Central memory CD8-positive, alpha-beta T cell (primary cell): ENCODE data around the gene EHMT1.
A peak's percentile ranks its signal among the peaks of the same experiment; 100 is the strongest.

Experiments used
- ATAC-seq: fragments of 150-1000 bp; cut with Tn5 transposase; replicated peaks from 2 replicates; pipeline ENCODE4 v1.10.0; 2022; ENCODE audit warnings: mild to moderate bottlenecking, moderate FRiP score, moderate number of reproducible peaks; ENCODE audit not compliant: poor library complexity, severe bottlenecking; ENCODE audit errors: extremely low read depth
- DNase-seq, 2 donors: peaks; one replicate each; pipeline ENCODE4 v3.0.0; 2021; ENCODE audit warnings: low spot score in 2 of 2
- H3K27ac Mint-ChIP-seq: one replicate; pipeline ENCODE4 v1.8.0; 2022; ENCODE audit warnings: low read depth, mild to moderate bottlenecking, moderate library complexity, mixed read lengths
- H3K27me3 Mint-ChIP-seq: one replicate; pipeline ENCODE4 v1.8.0; 2022; ENCODE audit warnings: mixed read lengths
- H3K36me3 Mint-ChIP-seq: one replicate; pipeline ENCODE4 v1.8.0; 2022; ENCODE audit warnings: mild to moderate bottlenecking, moderate library complexity, mixed read lengths; ENCODE audit not compliant: insufficient read depth
- H3K4me1 Mint-ChIP-seq: one replicate; pipeline ENCODE4 v1.8.0; 2022; ENCODE audit warnings: mixed read lengths
- H3K4me3 Mint-ChIP-seq: one replicate; pipeline ENCODE4 v1.8.0; 2022; ENCODE audit warnings: mild to moderate bottlenecking, moderate library complexity, mixed read lengths
- H3K9me3 Mint-ChIP-seq: one replicate; pipeline ENCODE4 v1.8.0; 2022; ENCODE audit warnings: mixed read lengths

The EHMT1 gene

GRCh38 chr9:137630679-137631078 is 11.9 kb downstream of the EHMT1 start:
- H3K9me3 Mint-ChIP-seq = no peaks in the 10 kb centered on the region
- ATAC-seq (no peak), DNase-seq (no peak)
- H3K27ac Mint-ChIP-seq = peak overlapping the region; percentile 54
- H3K4me1 Mint-ChIP-seq = peaks cover 50% of the 10 kb centered on the region
- no peaks in the 10 kb centered on the region for H3K27me3 Mint-ChIP-seq
- H3K4me3 Mint-ChIP-seq = peak overlapping the region; percentile 29
- H3K36me3 Mint-ChIP-seq = peaks cover 4% of the 10 kb centered on the region

- no peak overlapping the region for H3K27ac Mint-ChIP-seq
- no peaks in the 10 kb centered on the region for H3K27me3 Mint-ChIP-seq
- H3K4me3 Mint-ChIP-seq = no peak overlapping the region
- ATAC-seq = no peak
- H3K36me3 Mint-ChIP-seq = peaks cover 4% of the 10 kb centered on the region
- no peak for DNase-seq
- peaks cover 49% of the 10 kb centered on the region for H3K4me1 Mint-ChIP-seq
- no peaks in the 10 kb centered on the region for H3K9me3 Mint-ChIP-seq
These were observed 12.8 kb downstream of the EHMT1 start for GRCh38 chr9:137631345-137632229.

- Mint-ChIP-seq H3K4me1 (peaks cover 48% of the 10 kb centered on the region), H3K4me3 (no peak overlapping the region), H3K27ac (no peak overlapping the region), H3K36me3 (peaks cover 4% of the 10 kb centered on the region), H3K9me3 (no peaks in the 10 kb centered on the region), H3K27me3 (no peaks in the 10 kb centered on the region)
- no peak for DNase-seq
- no peak for ATAC-seq
These were observed 13.7 kb downstream of the EHMT1 start for GRCh38 chr9:137632230-137633161.

- peak overlapping the region; percentile 51 for H3K27ac Mint-ChIP-seq
- peaks cover 44% of the 10 kb centered on the region for H3K4me1 Mint-ChIP-seq
- DNase-seq (no peak), ATAC-seq (no peak)
- no peak overlapping the region for H3K4me3 Mint-ChIP-seq
- H3K27me3 Mint-ChIP-seq = no peaks in the 10 kb centered on the region
- H3K36me3 Mint-ChIP-seq = peaks cover 2% of the 10 kb centered on the region
- H3K9me3 Mint-ChIP-seq = no peaks in the 10 kb centered on the region
These were observed 15.2 kb downstream of the EHMT1 start for GRCh38 chr9:137634016-137634415.

DNA sequence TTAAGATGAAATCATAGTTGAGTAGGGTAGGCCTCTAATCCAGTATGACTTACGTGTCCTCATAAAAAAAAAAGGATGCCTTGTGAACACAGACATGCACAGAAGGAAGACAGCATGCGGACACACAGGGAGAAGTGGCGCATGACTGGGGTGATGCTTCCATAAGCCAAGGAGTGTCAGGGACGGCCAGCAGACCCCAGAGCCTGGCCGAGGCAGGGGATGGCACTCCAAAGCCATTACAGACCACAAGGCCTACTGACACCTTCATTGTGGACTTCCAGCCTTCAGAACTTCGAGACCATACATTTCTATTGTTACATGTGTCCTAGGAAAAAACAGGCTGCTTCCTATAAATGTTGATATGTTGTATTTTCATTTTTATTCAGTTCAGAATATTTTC is 19.9 kb downstream of the EHMT1 start:
- ATAC-seq (no peak), DNase-seq (no peak)
- Mint-ChIP-seq H3K4me1 (peaks cover 58% of the 10 kb centered on the region), H3K27me3 (no peaks in the 10 kb centered on the region), H3K36me3 (peaks cover 9% of the 10 kb centered on the region), H3K9me3 (no peaks in the 10 kb centered on the region), H3K27ac (peak overlapping the region; percentile 93), H3K4me3 (peak overlapping the region; percentile 75)

DNA sequence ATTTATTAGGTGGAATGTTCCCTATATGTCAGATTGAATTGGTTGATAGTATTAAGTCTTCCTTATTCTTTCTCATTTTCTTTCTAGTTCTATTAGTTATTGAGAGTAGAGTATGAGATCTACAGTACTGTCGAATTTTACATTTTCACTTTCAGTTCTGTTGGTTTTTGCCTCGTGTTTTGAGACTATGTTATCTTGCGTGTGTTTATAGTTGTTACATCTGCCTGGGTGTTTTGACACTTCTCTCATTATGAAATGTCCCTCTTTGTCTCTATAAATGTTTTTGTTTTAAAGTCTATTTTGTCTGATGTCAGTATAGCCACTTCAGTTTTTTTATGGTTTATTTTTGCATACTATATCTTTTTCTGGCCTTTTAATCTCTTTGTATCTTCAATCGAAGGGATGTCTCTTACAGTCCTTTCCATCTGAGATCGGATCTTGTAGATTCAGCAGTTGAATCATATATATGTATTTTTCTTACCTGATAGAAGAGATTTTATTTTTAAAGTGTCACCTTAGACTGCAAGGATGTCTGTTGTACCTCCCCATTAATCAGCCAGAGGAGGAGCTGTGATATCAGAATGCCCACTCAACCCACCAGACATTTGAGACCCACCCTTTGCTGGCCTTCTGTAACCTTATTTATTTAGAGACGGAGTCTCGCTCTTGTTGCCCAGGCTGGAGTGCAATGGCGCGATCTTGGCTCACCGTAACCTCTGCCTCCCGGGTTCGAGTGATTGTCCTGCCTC is 20.7 kb downstream of the EHMT1 start:
- H3K4me1 Mint-ChIP-seq = peaks cover 54% of the 10 kb centered on the region
- no peaks in the 10 kb centered on the region for H3K27me3 Mint-ChIP-seq
- ATAC-seq (peak; percentile 95), DNase-seq (no peak)
- H3K9me3 Mint-ChIP-seq = no peaks in the 10 kb centered on the region
- peak overlapping the region; percentile 93 for H3K27ac Mint-ChIP-seq
- H3K4me3 Mint-ChIP-seq = peak overlapping the region; percentile 75
- peaks cover 12% of the 10 kb centered on the region for H3K36me3 Mint-ChIP-seq

DNA sequence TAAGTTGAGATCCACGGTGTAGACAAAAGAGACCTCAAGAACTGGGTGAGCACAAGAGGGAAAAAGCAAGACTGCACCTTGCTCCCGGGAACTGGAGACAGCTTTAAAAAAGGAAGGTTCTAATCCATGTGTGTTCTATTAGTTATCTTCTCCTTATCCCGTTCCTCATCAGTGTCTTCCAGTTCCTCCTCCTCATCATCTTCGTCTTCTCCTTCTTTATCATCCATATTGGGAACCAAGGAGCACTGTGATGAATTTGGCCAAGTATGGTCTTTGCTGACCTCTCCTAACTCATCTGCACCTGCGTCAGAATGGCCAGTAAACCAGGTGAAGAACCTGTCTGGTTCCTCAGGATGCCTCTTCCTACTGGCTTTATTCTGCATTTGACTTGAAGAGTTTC is 22.1 kb downstream of the EHMT1 start:
- ATAC-seq = no peak
- Mint-ChIP-seq H3K27me3 (no peaks in the 10 kb centered on the region), H3K36me3 (peaks cover 12% of the 10 kb centered on the region), H3K4me1 (peaks cover 54% of the 10 kb centered on the region), H3K4me3 (no peak overlapping the region), H3K9me3 (no peaks in the 10 kb centered on the region), H3K27ac (peak overlapping the region; percentile 93)
- no peak for DNase-seq

DNA sequence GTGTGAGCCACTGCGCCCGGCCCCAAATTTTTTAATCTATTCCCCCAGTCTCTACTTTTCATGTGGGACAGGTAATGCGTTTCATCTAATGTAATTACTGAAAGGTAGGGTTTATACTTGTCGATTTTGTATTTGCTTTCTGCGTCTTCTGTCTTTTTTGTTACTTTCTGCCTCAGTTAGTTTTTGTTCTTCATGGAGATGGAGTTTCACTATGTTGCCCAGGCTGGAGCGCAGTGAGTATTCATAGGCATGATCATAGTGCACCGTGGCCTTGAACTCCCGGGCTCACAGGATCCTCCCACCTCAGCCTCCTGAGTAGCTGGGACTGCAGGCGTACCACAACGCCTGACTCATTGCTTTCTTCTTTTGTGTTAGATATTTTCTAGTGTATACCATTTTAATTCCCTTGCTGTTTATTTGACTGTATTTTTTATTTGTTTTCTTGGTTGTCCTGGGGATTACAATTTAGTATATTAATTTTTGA is 23.4 kb downstream of the EHMT1 start:
- Mint-ChIP-seq H3K27ac (peak overlapping the region; percentile 44), H3K9me3 (no peaks in the 10 kb centered on the region), H3K4me1 (peaks cover 54% of the 10 kb centered on the region), H3K27me3 (no peaks in the 10 kb centered on the region), H3K4me3 (no peak overlapping the region), H3K36me3 (peaks cover 14% of the 10 kb centered on the region)
- ATAC-seq = no peak
- DNase-seq = no peak

DNA sequence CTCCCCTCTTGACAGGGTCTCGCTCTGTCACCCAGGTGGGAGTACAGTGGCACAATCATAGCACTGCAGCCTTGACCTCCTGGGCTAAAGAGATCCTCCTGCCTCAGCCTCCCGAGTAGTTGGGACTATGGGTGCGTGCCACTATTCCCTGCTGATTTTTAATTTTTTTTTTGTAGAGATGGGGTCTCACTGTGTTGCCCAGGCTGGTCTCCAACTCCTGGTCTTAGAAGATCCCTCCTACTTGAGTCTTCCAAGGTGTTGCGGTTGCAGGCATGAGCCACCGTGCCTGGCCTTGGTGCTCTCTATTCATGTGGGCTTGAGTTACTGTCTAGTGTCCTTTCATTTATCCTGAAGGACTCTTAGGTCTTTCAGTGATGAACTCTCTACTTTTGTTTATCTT is 24.1 kb downstream of the EHMT1 start:
- no peak for DNase-seq
- H3K27me3 Mint-ChIP-seq = no peaks in the 10 kb centered on the region
- peaks cover 62% of the 10 kb centered on the region for H3K4me1 Mint-ChIP-seq
- H3K4me3 Mint-ChIP-seq = no peak overlapping the region
- H3K9me3 Mint-ChIP-seq = no peaks in the 10 kb centered on the region
- peak overlapping the region; percentile 46 for H3K27ac Mint-ChIP-seq
- ATAC-seq = no peak
- H3K36me3 Mint-ChIP-seq = peaks cover 18% of the 10 kb centered on the region

DNA sequence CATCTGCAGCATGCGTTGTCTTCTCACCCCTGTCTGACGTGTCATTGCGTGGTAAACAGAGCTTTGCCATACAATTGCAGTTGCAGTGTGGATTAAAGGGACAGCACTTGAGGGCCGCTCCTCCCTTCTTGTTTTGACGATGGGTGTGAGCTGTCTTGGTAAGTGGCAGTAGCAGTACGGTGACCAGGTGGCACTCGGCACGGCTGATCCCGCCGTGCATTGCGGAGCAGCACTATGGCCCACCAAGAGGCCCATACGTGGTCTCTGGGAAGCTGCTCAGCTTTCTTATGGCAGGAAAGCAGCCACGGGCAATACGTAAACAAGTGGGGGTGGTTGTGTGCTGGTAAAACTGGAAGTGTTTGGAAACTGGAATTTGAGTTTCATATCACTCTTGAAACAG is 25.1 kb downstream of the EHMT1 start:
- peaks cover 61% of the 10 kb centered on the region for H3K4me1 Mint-ChIP-seq

DNA sequence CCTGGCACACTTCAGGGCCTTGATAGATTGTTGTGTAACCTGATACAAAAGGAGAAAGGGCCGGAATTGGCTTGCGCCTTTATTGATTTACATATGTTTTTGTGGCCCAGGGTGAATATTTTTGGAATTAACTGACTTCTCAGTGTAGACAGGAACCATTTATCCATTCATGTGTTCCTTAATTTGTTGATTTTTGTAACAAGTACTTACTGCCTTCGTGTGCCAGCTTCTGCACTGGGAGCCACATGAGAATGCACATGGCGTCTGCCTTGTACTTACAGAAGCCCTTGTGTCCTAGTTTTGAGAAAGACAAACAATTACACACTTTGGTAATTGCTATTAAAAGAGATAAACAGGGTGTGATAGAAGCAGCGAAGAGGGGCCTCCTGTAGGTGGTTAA is 26.4 kb downstream of the EHMT1 start:
- H3K36me3 Mint-ChIP-seq = peaks cover 24% of the 10 kb centered on the region
- DNase-seq (no peak), ATAC-seq (no peak)
- no peaks in the 10 kb centered on the region for H3K9me3 Mint-ChIP-seq
- no peak overlapping the region for H3K27ac Mint-ChIP-seq
- peaks cover 62% of the 10 kb centered on the region for H3K4me1 Mint-ChIP-seq
- no peak overlapping the region for H3K4me3 Mint-ChIP-seq
- H3K27me3 Mint-ChIP-seq = no peaks in the 10 kb centered on the region

More for the DNA sequence above, 25.1 kb downstream of the EHMT1 start:
- H3K27ac Mint-ChIP-seq = peak overlapping the region; percentile 46
- no peaks in the 10 kb centered on the region for H3K27me3 Mint-ChIP-seq
- no peak overlapping the region for H3K4me3 Mint-ChIP-seq
- H3K36me3 Mint-ChIP-seq = peaks cover 23% of the 10 kb centered on the region
- ATAC-seq (no peak), DNase-seq (no peak)
- no peaks in the 10 kb centered on the region for H3K9me3 Mint-ChIP-seq

GRCh38 chr9:137646341-137646740 is 27.5 kb downstream of the EHMT1 start:
- H3K9me3 Mint-ChIP-seq = no peaks in the 10 kb centered on the region

More at GRCh38 chr9:137646341-137646740, 27.5 kb downstream of the EHMT1 start:
- DNase-seq = no peak
- H3K4me1 Mint-ChIP-seq = peaks cover 58% of the 10 kb centered on the region
- H3K27me3 Mint-ChIP-seq = no peaks in the 10 kb centered on the region
- peak overlapping the region; percentile 32 for H3K27ac Mint-ChIP-seq
- no peak for ATAC-seq
- peaks cover 29% of the 10 kb centered on the region for H3K36me3 Mint-ChIP-seq
- H3K4me3 Mint-ChIP-seq = no peak overlapping the region
